K562 (cell line): ENCODE results near the gene ST3GAL3. TPM values are rescaled to one million over a fixed set of nuclear protein-coding genes. Genes with fewer than 3 reads are reported as not detected.

Experiments used
- ARID1B ChIP-seq: fragments of 450-650 bp; IDR thresholded peaks from 2 replicates; pipeline ENCODE4 v1.6.1; 2016; ENCODE audit warnings: antibody characterized with exemption, mild to moderate bottlenecking, inconsistent platforms
- CHD2 ChIP-seq: IDR thresholded peaks from 2 replicates; pipeline ENCODE4 v1.6.1; 2011; ENCODE audit warnings: low read depth, low read length
- DACH1 ChIP-seq: fragments of 450-650 bp; IDR thresholded peaks from 2 replicates; pipeline ENCODE4 v1.6.1; 2018; ENCODE audit not compliant: partially characterized antibody
- ETV1 ChIP-seq: fragments of 450-650 bp; conservative IDR thresholded peaks from 2 replicates; pipeline ENCODE4 v1.6.1; 2016; ENCODE audit warnings: missing genetic modification characterization, control low read depth, low read depth, missing compliant biosample characterization
- GTF2A2 ChIP-seq: IDR thresholded peaks from 2 replicates; pipeline ENCODE4 v1.6.1; 2016; ENCODE audit warnings: mild to moderate bottlenecking, missing genetic modification characterization, missing compliant biosample characterization
- HDGF ChIP-seq: fragments of 450-650 bp; IDR thresholded peaks from 2 replicates; pipeline ENCODE4 v1.6.1; 2016
- HMG20B ChIP-seq: fragments of 250-450 bp; sonication (Bioruptor Pico); IDR thresholded peaks from 2 replicates; pipeline ENCODE4 v1.5.0; 2021; ENCODE audit warnings: mild to moderate bottlenecking
- JUN ChIP-seq, 2 experiments: sonication (generic) in 1 of 2; formaldehyde crosslinking in 1 of 2; IDR thresholded peaks; 2 replicates each; pipeline versions ENCODE4 v1.6.1 to v1.8.0; 2012 to 2022; ENCODE audit warnings: borderline replicate concordance in 2 of 2, mild to moderate bottlenecking in 2 of 2, improper control_type of control experiment in 1 of 2, low read depth in 1 of 2, low read length in 1 of 2, missing genetic modification reagents in 1 of 2
- PHB ChIP-seq: fragments of 250-450 bp; sonication (Bioruptor Pico); IDR thresholded peaks from 2 replicates; pipeline ENCODE4 v1.5.0; 2021
- POLR2B ChIP-seq: fragments of 450-650 bp; IDR thresholded peaks from 2 replicates; pipeline ENCODE4 v1.6.1; 2018; ENCODE audit warnings: low read depth; ENCODE audit not compliant: partially characterized antibody
- RAD51 ChIP-seq: fragments of 450-650 bp; IDR thresholded peaks from 2 replicates; pipeline ENCODE4 v1.7.1; 2016; ENCODE audit warnings: low read depth, mild to moderate bottlenecking, borderline replicate concordance
- SNIP1 ChIP-seq: fragments of 450-650 bp; IDR thresholded peaks from 2 replicates; pipeline ENCODE4 v1.7.1; 2017; ENCODE audit warnings: low read depth, mild to moderate bottlenecking
- TCF7 ChIP-seq: sonication (generic); IDR thresholded peaks from 2 replicates; pipeline ENCODE4 v1.6.1; 2016; ENCODE audit warnings: antibody characterized with exemption, borderline replicate concordance
- ZNF165 ChIP-seq: fragments of 250-450 bp; sonication (Bioruptor Pico); IDR thresholded peaks from 2 replicates; pipeline ENCODE4 v1.4.0; 2020; ENCODE audit warnings: borderline replicate concordance
- ZNF668 ChIP-seq: fragments of 250-450 bp; sonication (Bioruptor Pico); IDR thresholded peaks from 2 replicates; pipeline ENCODE4 v1.8.0; 2022; ENCODE audit warnings: mild to moderate bottlenecking, inconsistent platforms
- polyA plus RNA-seq, 8 experiments: library from polyadenylated mRNA; depleted of rRNA in 4 of 8; stranded (reverse) in 5 of 8; unstranded in 3 of 8; fragments of >200 nt; fragmentation: Nextera tagmentation in 2 of 8; fragmentation: Illumina TruSeq in 1 of 8; extraction: Ambion mirVana in 2 of 8; extraction: Trizol in 1 of 8; gene quantifications; 2 replicates each; pipeline versions ENCODE4 v1.2.1 to v1.2.3, GENCODE V29; 2011 to 2014; ENCODE audit warnings: inconsistent platforms in 1 of 8, missing spikeins in 1 of 8
- total RNA-seq, 7 experiments: library from RNA; depleted of rRNA in 6 of 7; stranded (reverse); fragments of >200 nt in 6 of 7; fragmentation: Illumina TruSeq in 2 of 7; extraction: Trizol in 2 of 7; gene quantifications; 2 replicates each; pipeline versions ENCODE4 v1.2.1 to v1.2.3, GENCODE V29; 2011 to 2021; ENCODE audit warnings: low replicate concordance in 1 of 7
- TF ChIP-seq, protein P1 (sequence below): fragments of 450-650 bp; IDR thresholded peaks from 2 replicates; pipeline ENCODE4 v1.7.0; 2016; ENCODE audit warnings: borderline replicate concordance
- TF ChIP-seq, protein P2 (sequence below): fragments of 450-650 bp; formaldehyde crosslinking; IDR thresholded peaks from 2 replicates; pipeline ENCODE4 v1.4.0; 2020; ENCODE audit warnings: mild to moderate bottlenecking, moderate library complexity
- TF ChIP-seq, protein P3 (sequence below): fragments of 250-450 bp; sonication (Bioruptor Pico); IDR thresholded peaks from 2 replicates; pipeline ENCODE4 v1.4.0; 2020; ENCODE audit warnings: mild to moderate bottlenecking
- TF ChIP-seq, protein P4 (sequence below): sonication (generic); formaldehyde crosslinking; IDR thresholded peaks from 2 replicates; pipeline ENCODE4 v1.8.0; 2022; ENCODE audit warnings: mild to moderate bottlenecking, low read depth, missing genetic modification reagents

Gene ST3GAL3
- total and polyA plus RNA-seq, 9 of the 15 experiments (the other 6 are each of a cell fraction or from before 2014, with no cell fraction given) = 1.2 to 18.9 (median 11.0) TPM

DNA sequence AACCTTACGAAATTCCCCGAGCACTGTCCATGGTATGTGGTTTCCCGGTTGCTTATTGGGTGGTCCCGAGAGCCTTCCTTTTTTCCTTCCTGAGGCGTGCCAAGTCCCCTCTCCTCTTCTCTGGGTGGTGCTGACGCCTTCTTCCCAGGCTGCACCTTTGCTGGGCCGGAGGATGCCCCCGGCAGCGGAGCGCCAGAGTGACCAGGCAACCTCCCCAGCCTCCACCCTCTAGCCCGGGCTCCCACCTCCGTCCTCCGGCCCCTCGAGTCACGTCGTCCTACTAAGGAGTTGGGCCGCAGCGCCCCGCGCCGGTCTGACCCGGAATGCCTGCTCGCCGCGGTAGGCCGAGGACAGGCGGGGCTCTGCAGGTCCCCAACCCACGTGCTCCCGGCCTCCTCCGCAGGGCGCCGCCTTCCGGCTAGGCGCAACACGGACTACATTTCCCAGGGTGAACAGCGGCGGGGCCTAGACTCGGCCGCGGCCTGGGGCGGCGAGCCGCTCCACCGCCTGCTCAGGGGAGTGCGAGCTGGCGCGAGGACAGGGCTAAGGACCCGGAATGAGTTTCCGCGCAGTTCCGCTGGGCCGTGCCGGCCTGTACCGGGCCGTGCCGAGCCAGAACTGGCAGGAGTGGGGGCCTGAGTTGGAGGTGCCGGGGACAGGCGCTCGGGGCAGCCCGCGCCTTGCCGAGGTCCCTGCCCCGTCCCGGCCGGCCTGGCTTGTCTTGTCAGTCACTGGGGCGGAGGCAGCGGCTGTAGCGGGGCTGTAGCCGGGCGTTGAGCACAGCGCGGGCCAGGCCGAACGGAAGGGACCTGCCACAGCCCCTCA, 239.1 kb downstream of the ST3GAL3 start, which contains the start of gene IPO13 (continued):
- TF ChIP-seq CHD2 = peak; percentile 35; the same call in 1 of the 2 replicates
- TF ChIP-seq ARID1B = no peak; the same call in none of the 2 replicates
- TF ChIP-seq HMG20B (CRISPR knock-in tag) = no peak
- TF ChIP-seq, protein P1, sequence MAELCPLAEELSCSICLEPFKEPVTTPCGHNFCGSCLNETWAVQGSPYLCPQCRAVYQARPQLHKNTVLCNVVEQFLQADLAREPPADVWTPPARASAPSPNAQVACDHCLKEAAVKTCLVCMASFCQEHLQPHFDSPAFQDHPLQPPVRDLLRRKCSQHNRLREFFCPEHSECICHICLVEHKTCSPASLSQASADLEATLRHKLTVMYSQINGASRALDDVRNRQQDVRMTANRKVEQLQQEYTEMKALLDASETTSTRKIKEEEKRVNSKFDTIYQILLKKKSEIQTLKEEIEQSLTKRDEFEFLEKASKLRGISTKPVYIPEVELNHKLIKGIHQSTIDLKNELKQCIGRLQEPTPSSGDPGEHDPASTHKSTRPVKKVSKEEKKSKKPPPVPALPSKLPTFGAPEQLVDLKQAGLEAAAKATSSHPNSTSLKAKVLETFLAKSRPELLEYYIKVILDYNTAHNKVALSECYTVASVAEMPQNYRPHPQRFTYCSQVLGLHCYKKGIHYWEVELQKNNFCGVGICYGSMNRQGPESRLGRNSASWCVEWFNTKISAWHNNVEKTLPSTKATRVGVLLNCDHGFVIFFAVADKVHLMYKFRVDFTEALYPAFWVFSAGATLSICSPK = no peak
- TF ChIP-seq POLR2B = peak; percentile 83
- TF ChIP-seq, protein P2, sequence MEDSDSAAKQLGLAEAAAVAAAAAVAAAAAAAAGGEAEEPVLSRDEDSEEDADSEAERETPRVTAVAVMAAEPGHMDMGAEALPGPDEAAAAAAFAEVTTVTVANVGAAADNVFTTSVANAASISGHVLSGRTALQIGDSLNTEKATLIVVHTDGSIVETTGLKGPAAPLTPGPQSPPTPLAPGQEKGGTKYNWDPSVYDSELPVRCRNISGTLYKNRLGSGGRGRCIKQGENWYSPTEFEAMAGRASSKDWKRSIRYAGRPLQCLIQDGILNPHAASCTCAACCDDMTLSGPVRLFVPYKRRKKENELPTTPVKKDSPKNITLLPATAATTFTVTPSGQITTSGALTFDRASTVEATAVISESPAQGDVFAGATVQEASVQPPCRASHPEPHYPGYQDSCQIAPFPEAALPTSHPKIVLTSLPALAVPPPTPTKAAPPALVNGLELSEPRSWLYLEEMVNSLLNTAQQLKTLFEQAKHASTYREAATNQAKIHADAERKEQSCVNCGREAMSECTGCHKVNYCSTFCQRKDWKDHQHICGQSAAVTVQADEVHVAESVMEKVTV (CRISPR knock-in tag) = no peak
- no peak for TF ChIP-seq SNIP1
- TF ChIP-seq TCF7 = peak; percentile 74; the same call in 1 of the 2 replicates
- TF ChIP-seq ETV1 (tag) = peak; percentile 64
- TF ChIP-seq ZNF165 (CRISPR knock-in tag) = no peak
- TF ChIP-seq, protein P3, sequence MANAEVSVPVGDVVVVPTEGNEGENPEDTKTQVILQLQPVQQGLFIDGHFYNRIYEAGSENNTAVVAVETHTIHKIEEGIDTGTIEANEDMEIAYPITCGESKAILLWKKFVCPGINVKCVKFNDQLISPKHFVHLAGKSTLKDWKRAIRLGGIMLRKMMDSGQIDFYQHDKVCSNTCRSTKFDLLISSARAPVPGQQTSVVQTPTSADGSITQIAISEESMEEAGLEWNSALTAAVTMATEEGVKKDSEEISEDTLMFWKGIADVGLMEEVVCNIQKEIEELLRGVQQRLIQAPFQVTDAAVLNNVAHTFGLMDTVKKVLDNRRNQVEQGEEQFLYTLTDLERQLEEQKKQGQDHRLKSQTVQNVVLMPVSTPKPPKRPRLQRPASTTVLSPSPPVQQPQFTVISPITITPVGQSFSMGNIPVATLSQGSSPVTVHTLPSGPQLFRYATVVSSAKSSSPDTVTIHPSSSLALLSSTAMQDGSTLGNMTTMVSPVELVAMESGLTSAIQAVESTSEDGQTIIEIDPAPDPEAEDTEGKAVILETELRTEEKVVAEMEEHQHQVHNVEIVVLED (CRISPR knock-in tag) = peak; percentile 72
- no peak for TF ChIP-seq HDGF
- TF ChIP-seq DACH1 = peak; percentile 99
- TF ChIP-seq ZNF668 = peak; percentile 64; the same call in 1 of the 2 replicates
- peak; percentile 91 for TF ChIP-seq RAD51
- TF ChIP-seq, protein P4, sequence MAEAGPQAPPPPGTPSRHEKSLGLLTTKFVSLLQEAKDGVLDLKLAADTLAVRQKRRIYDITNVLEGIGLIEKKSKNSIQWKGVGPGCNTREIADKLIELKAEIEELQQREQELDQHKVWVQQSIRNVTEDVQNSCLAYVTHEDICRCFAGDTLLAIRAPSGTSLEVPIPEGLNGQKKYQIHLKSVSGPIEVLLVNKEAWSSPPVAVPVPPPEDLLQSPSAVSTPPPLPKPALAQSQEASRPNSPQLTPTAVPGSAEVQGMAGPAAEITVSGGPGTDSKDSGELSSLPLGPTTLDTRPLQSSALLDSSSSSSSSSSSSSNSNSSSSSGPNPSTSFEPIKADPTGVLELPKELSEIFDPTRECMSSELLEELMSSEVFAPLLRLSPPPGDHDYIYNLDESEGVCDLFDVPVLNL = peak; percentile 75; the same call in 1 of the 2 replicates
- 0 out of 2 replicates have a peak, but pooled peaks have one; percentile 15 for TF ChIP-seq PHB (CRISPR knock-in tag)
- TF ChIP-seq JUN (IDR thresholded peaks at IDR 0.05; ENCODE audit: borderline replicate concordance, low read depth, low read length) = peak; percentile 78
- TF ChIP-seq JUN (CRISPR knock-in tag; IDR thresholded peaks at IDR 0.05; ENCODE audit: borderline replicate concordance) = peak; percentile 97; the same call in 1 of the 2 replicates
- TF ChIP-seq GTF2A2 (tag) = no peak
